ENCODE data around the gene AFTPH.

DNA sequence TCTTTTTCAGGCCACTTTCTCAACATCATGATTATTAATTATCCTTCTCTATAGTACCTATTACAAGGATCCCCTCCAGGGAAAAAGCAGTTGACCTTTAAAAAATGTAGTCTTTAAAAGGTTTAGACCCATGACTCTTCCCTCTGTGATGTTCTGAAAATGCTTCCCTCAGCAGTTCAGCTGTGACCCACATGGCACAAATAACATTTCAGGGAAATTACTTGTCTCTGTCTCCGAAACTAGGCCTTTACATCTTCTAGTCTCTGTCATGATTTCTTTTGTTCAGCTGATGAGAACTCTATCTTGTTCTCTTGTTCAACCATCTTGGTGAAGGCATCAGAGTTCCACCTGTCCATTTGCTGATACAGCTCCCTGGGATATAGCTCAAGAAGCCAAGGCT lies 41.9 kb upstream of the AFTPH start:
- TF ChIP-seq, protein P1, sequence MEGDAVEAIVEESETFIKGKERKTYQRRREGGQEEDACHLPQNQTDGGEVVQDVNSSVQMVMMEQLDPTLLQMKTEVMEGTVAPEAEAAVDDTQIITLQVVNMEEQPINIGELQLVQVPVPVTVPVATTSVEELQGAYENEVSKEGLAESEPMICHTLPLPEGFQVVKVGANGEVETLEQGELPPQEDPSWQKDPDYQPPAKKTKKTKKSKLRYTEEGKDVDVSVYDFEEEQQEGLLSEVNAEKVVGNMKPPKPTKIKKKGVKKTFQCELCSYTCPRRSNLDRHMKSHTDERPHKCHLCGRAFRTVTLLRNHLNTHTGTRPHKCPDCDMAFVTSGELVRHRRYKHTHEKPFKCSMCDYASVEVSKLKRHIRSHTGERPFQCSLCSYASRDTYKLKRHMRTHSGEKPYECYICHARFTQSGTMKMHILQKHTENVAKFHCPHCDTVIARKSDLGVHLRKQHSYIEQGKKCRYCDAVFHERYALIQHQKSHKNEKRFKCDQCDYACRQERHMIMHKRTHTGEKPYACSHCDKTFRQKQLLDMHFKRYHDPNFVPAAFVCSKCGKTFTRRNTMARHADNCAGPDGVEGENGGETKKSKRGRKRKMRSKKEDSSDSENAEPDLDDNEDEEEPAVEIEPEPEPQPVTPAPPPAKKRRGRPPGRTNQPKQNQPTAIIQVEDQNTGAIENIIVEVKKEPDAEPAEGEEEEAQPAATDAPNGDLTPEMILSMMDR (IDR thresholded peaks at IDR 0.05) = no peak
- TF ChIP-seq POLR2A (IDR thresholded peaks at IDR 0.05) = no peak

All from testis (tissue), 2 donors.